ENCODE measurements around the gene MAGI2. TPM values are rescaled to one million over a fixed set of nuclear protein-coding genes. Genes with fewer than 3 reads are reported as not detected.
"Not testable (repeated sequence)": the region's sequence is repeated elsewhere in the genome, so short reads cannot be mapped to it uniquely, and the experiment has no call there.

The MAGI2 gene
- total RNA-seq, 2 experiments from 2014 or later, result 0.03 to 0.17 TPM

- no peak for DNase-seq (ENCODE audit: low spot score)
- no TSS peak for BruUV-seq (replicated peaks)
- H3K4me2 ChIP-seq (ENCODE audit: low read length), result no peak overlapping the region
- H3K4me3 ChIP-seq (ENCODE audit: low read depth, low read length, poor library complexity, severe bottlenecking), result no peak overlapping the region
- no peaks in the 10 kb centered on the region; the same call in 1 of the 2 replicates for H3K36me3 ChIP-seq (ENCODE audit: insufficient read depth, low read length)
- ChIA-PET POLR2A (interaction anchor here (1.1 kb wide), 1 partner anchor 14 kb away, joined by 3 read pairs; no protein-coding TSS in a partner anchor), CTCF (ENCODE audit: unreplicated experiment) (no interaction called here)
- no peak overlapping the region for H2AFZ ChIP-seq (ENCODE audit: low read length)
- no peak for TF ChIP-seq EZH2phosphoT487 (IDR thresholded peaks at IDR 0.05; ENCODE audit: borderline replicate concordance, low read depth, low read length)
- TF ChIP-seq CTCF (conservative IDR thresholded peaks at IDR 0.05; ENCODE audit: low read length), result no peak
- intact Hi-C loops (cut with micrococcal nuclease; ENCODE audit: unreplicated experiment), result no loop called here
- H3K4me1 ChIP-seq (ENCODE audit: insufficient read depth, low read length, poor library complexity, severe bottlenecking), result peaks cover 22% of the 10 kb centered on the region
- H4K20me1 ChIP-seq (ENCODE audit: insufficient read depth, low read length), result no peaks in the 10 kb centered on the region
- H3K27ac ChIP-seq (ENCODE audit: low read depth, low read length, poor library complexity, severe bottlenecking), result no peak overlapping the region
- no peaks in the 10 kb centered on the region for H3K79me2 ChIP-seq (ENCODE audit: insufficient read depth, low read depth, low read length)
- H3K9me2 ChIP-seq (ENCODE audit: insufficient read depth, low read length), result no peaks in the 10 kb centered on the region
- H3K9me3 ChIP-seq (ENCODE audit: low read length), result peaks cover 30% of the 10 kb centered on the region
These were observed 1204.6 kb downstream of the MAGI2 start for GRCh38 chr7:78248867-78249266.

GRCh38 chr7:78247910-78248689 lies 1205.4 kb downstream of the MAGI2 start:
- Histone ChIP-seq H3K4me1 (ENCODE audit: insufficient read depth, low read length, poor library complexity, severe bottlenecking) (peaks cover 14% of the 10 kb centered on the region), H3K4me2 (ENCODE audit: low read length) (no peak overlapping the region), H4K20me1 (ENCODE audit: insufficient read depth, low read length) (no peaks in the 10 kb centered on the region), H3K27ac (ENCODE audit: low read depth, low read length, poor library complexity, severe bottlenecking) (no peak overlapping the region), H3K9me2 (ENCODE audit: insufficient read depth, low read length) (no peaks in the 10 kb centered on the region), H3K4me3 (ENCODE audit: low read depth, low read length, poor library complexity, severe bottlenecking) (no peak overlapping the region), H3K79me2 (ENCODE audit: insufficient read depth, low read depth, low read length) (no peaks in the 10 kb centered on the region), H2AFZ (ENCODE audit: low read length) (no peak overlapping the region), H3K9me3 (ENCODE audit: low read length) (peaks cover 30% of the 10 kb centered on the region), H3K36me3 (ENCODE audit: insufficient read depth, low read length) (no peaks in the 10 kb centered on the region; the same call in 1 of the 2 replicates)
- intact Hi-C loops (cut with micrococcal nuclease; ENCODE audit: unreplicated experiment), result no loop called here
- TF ChIP-seq EZH2phosphoT487 (IDR thresholded peaks at IDR 0.05; ENCODE audit: borderline replicate concordance, low read depth, low read length) (no peak), CTCF (conservative IDR thresholded peaks at IDR 0.05; ENCODE audit: low read length) (no peak)
- BruUV-seq (replicated peaks), result no TSS peak
- DNase-seq (ENCODE audit: low spot score), result no peak
- CTCF ChIA-PET (ENCODE audit: unreplicated experiment), result no interaction called here
- POLR2A ChIA-PET, result interaction anchor here (1.1 kb wide), 1 partner anchor 15 kb away, joined by 3 read pairs; no protein-coding TSS in a partner anchor

- H4K20me1 ChIP-seq (ENCODE audit: insufficient read depth, low read length); H2AFZ ChIP-seq (ENCODE audit: low read length); H3K9me2 ChIP-seq (ENCODE audit: insufficient read depth, low read length); BruUV-seq (replicated peaks); CTCF ChIA-PET (ENCODE audit: unreplicated experiment); intact Hi-C loops (cut with micrococcal nuclease; ENCODE audit: unreplicated experiment); H3K36me3 ChIP-seq (ENCODE audit: insufficient read depth, low read length); H3K27ac ChIP-seq (ENCODE audit: low read depth, low read length, poor library complexity, severe bottlenecking); H3K4me3 ChIP-seq (ENCODE audit: low read depth, low read length, poor library complexity, severe bottlenecking); H3K4me2 ChIP-seq (ENCODE audit: low read length); H3K79me2 ChIP-seq (ENCODE audit: insufficient read depth, low read depth, low read length); DNase-seq (ENCODE audit: low spot score): not testable (repeated sequence)
- Histone ChIP-seq H3K4me1 (ENCODE audit: insufficient read depth, low read length, poor library complexity, severe bottlenecking) (peaks cover 18% of the 10 kb centered on the region), H3K9me3 (ENCODE audit: low read length) (peaks cover 23% of the 10 kb centered on the region)
- POLR2A ChIA-PET, result interaction anchor here (0.7 kb wide), 2 partner anchors 70 to 84 kb away, joined by 3 read pairs; no protein-coding TSS in a partner anchor
These were observed 1213.3 kb downstream of the MAGI2 start for GRCh38 chr7:78240179-78240578.
